ENCODE data around the gene ANGPTL2.

The ANGPTL2 gene

GRCh38 chr9:127059030-127059429, 63.4 kb downstream of the ANGPTL2 start:
- no peaks in the 10 kb centered on the region for H3K9me3 ChIP-seq (ENCODE audit: control insufficient read depth, insufficient read depth, low read length)
- H3K9ac ChIP-seq (ENCODE audit: low read depth, low read length) = no peak overlapping the region
- H3K4me1 ChIP-seq (ENCODE audit: insufficient read depth, low read length) = no peaks in the 10 kb centered on the region
- H3K36me3 ChIP-seq (ENCODE audit: insufficient read depth, low read length) = no peaks in the 10 kb centered on the region

GRCh38 chr9:127058645-127059021, 63.8 kb downstream of the ANGPTL2 start:
- Histone ChIP-seq H3K9ac (ENCODE audit: low read depth, low read length) (no peak overlapping the region), H3K4me1 (ENCODE audit: insufficient read depth, low read length) (no peaks in the 10 kb centered on the region), H3K36me3 (ENCODE audit: insufficient read depth, low read length) (no peaks in the 10 kb centered on the region), H3K9me3 (ENCODE audit: control insufficient read depth, insufficient read depth, low read length) (no peaks in the 10 kb centered on the region)

- H3K4me1 ChIP-seq (ENCODE audit: insufficient read depth, low read length) = no peaks in the 10 kb centered on the region
- no peak overlapping the region for H3K9ac ChIP-seq (ENCODE audit: low read depth, low read length)
- no peaks in the 10 kb centered on the region for H3K9me3 ChIP-seq (ENCODE audit: control insufficient read depth, insufficient read depth, low read length)
- no peaks in the 10 kb centered on the region for H3K36me3 ChIP-seq (ENCODE audit: insufficient read depth, low read length)
Measured at GRCh38 chr9:127058011-127058644, 64.3 kb downstream of the ANGPTL2 start.

GRCh38 chr9:127056446-127056845, 66.0 kb downstream of the ANGPTL2 start:
- H3K9me3 ChIP-seq (ENCODE audit: control insufficient read depth, insufficient read depth, low read length) = no peaks in the 10 kb centered on the region

GRCh38 chr9:127055745-127056402, 66.6 kb downstream of the ANGPTL2 start:
- Histone ChIP-seq H3K9me3 (ENCODE audit: control insufficient read depth, insufficient read depth, low read length) (no peaks in the 10 kb centered on the region), H3K36me3 (ENCODE audit: insufficient read depth, low read length) (no peaks in the 10 kb centered on the region), H3K9ac (ENCODE audit: low read depth, low read length) (no peak overlapping the region), H3K4me1 (ENCODE audit: insufficient read depth, low read length) (no peaks in the 10 kb centered on the region)

More at GRCh38 chr9:127056446-127056845, 66.0 kb downstream of the ANGPTL2 start:
- H3K9ac ChIP-seq (ENCODE audit: low read depth, low read length) = no peak overlapping the region
- H3K36me3 ChIP-seq (ENCODE audit: insufficient read depth, low read length) = no peaks in the 10 kb centered on the region
- no peaks in the 10 kb centered on the region for H3K4me1 ChIP-seq (ENCODE audit: insufficient read depth, low read length)

- no peaks in the 10 kb centered on the region for H3K4me1 ChIP-seq (ENCODE audit: insufficient read depth, low read length)
- H3K9me3 ChIP-seq (ENCODE audit: control insufficient read depth, insufficient read depth, low read length) = no peaks in the 10 kb centered on the region
- no peaks in the 10 kb centered on the region for H3K36me3 ChIP-seq (ENCODE audit: insufficient read depth, low read length)
- H3K9ac ChIP-seq (ENCODE audit: low read depth, low read length) = no peak overlapping the region
Measured at GRCh38 chr9:127053960-127054359, 68.5 kb downstream of the ANGPTL2 start.

- Histone ChIP-seq H3K4me1 (ENCODE audit: insufficient read depth, low read length) (no peaks in the 10 kb centered on the region), H3K36me3 (ENCODE audit: insufficient read depth, low read length) (no peaks in the 10 kb centered on the region), H3K9ac (ENCODE audit: low read depth, low read length) (no peak overlapping the region), H3K9me3 (ENCODE audit: control insufficient read depth, insufficient read depth, low read length) (no peaks in the 10 kb centered on the region)
Measured at GRCh38 chr9:127053057-127053821, 69.2 kb downstream of the ANGPTL2 start.

GRCh38 chr9:127051881-127052595, 70.4 kb downstream of the ANGPTL2 start:
- Histone ChIP-seq H3K9ac (ENCODE audit: low read depth, low read length) (no peak overlapping the region), H3K9me3 (ENCODE audit: control insufficient read depth, insufficient read depth, low read length) (no peaks in the 10 kb centered on the region), H3K4me1 (ENCODE audit: insufficient read depth, low read length) (no peaks in the 10 kb centered on the region), H3K36me3 (ENCODE audit: insufficient read depth, low read length) (no peaks in the 10 kb centered on the region)

GRCh38 chr9:127050591-127051001, 71.8 kb downstream of the ANGPTL2 start:
- Histone ChIP-seq H3K4me1 (ENCODE audit: insufficient read depth, low read length) (no peaks in the 10 kb centered on the region), H3K9ac (ENCODE audit: low read depth, low read length) (no peak overlapping the region), H3K9me3 (ENCODE audit: control insufficient read depth, insufficient read depth, low read length) (no peaks in the 10 kb centered on the region), H3K36me3 (ENCODE audit: insufficient read depth, low read length) (no peaks in the 10 kb centered on the region)

- no peak overlapping the region for H3K9ac ChIP-seq (ENCODE audit: low read depth, low read length)
- H3K9me3 ChIP-seq (ENCODE audit: control insufficient read depth, insufficient read depth, low read length) = no peaks in the 10 kb centered on the region
- no peaks in the 10 kb centered on the region for H3K4me1 ChIP-seq (ENCODE audit: insufficient read depth, low read length)
- no peaks in the 10 kb centered on the region for H3K36me3 ChIP-seq (ENCODE audit: insufficient read depth, low read length)
Measured at GRCh38 chr9:127050152-127050551, 72.3 kb downstream of the ANGPTL2 start.

GRCh38 chr9:127049581-127049980, 72.9 kb downstream of the ANGPTL2 start:
- no peaks in the 10 kb centered on the region for H3K36me3 ChIP-seq (ENCODE audit: insufficient read depth, low read length)
- H3K9me3 ChIP-seq (ENCODE audit: control insufficient read depth, insufficient read depth, low read length) = no peaks in the 10 kb centered on the region
- no peaks in the 10 kb centered on the region for H3K4me1 ChIP-seq (ENCODE audit: insufficient read depth, low read length)
- no peak overlapping the region for H3K9ac ChIP-seq (ENCODE audit: low read depth, low read length)

- Histone ChIP-seq H3K36me3 (ENCODE audit: insufficient read depth, low read length) (no peaks in the 10 kb centered on the region), H3K9ac (ENCODE audit: low read depth, low read length) (no peak overlapping the region), H3K4me1 (ENCODE audit: insufficient read depth, low read length) (no peaks in the 10 kb centered on the region), H3K9me3 (ENCODE audit: control insufficient read depth, insufficient read depth, low read length) (no peaks in the 10 kb centered on the region)
Measured at GRCh38 chr9:127049044-127049443, 73.4 kb downstream of the ANGPTL2 start.

GRCh38 chr9:127047971-127048370, 74.5 kb downstream of the ANGPTL2 start:
- H3K9me3 ChIP-seq (ENCODE audit: control insufficient read depth, insufficient read depth, low read length) = no peaks in the 10 kb centered on the region
- no peak overlapping the region for H3K9ac ChIP-seq (ENCODE audit: low read depth, low read length)
- H3K4me1 ChIP-seq (ENCODE audit: insufficient read depth, low read length) = no peaks in the 10 kb centered on the region
- H3K36me3 ChIP-seq (ENCODE audit: insufficient read depth, low read length) = no peaks in the 10 kb centered on the region

GRCh38 chr9:127045148-127045547, 77.3 kb downstream of the ANGPTL2 start:
- H3K9ac ChIP-seq (ENCODE audit: low read depth, low read length) = no peak overlapping the region
- H3K4me1 ChIP-seq (ENCODE audit: insufficient read depth, low read length) = no peaks in the 10 kb centered on the region
- H3K36me3 ChIP-seq (ENCODE audit: insufficient read depth, low read length) = no peaks in the 10 kb centered on the region
- H3K9me3 ChIP-seq (ENCODE audit: control insufficient read depth, insufficient read depth, low read length) = no peaks in the 10 kb centered on the region

All from ES-I3 (cell line).